Endothelial cell of umbilical vein (primary cell): ENCODE data around the gene RXFP1. TPM values are rescaled to one million over a fixed set of nuclear protein-coding genes. Genes with fewer than 3 reads are reported as not detected.

Experiments
- BruUV-seq: library from RNA; stranded (reverse); fragments of 400-500 nt; replicated peaks from 2 replicates; lab custom pipeline; 2021; lab: Mats Ljungman, UMichigan
- CTCF ChIA-PET: fragments of 300-600, 350-600 bp; sonication (Branson Sonifier 250); formaldehyde crosslinking; loops from one replicate; lab custom pipeline; 2021; ENCODE audit warnings: antibody characterized with exemption, inconsistent platforms; lab: Charles Lee
- POLR2A ChIA-PET: fragments of 300-600, 350-600 bp; sonication (Branson Sonifier 250); formaldehyde crosslinking; loops from one replicate; lab custom pipeline; 2021; ENCODE audit warnings: antibody characterized with exemption, inconsistent platforms; lab: Charles Lee
- DNase-seq: peaks from one replicate; pipeline ENCODE4 v3.0.0-alpha.2; 2011; ENCODE audit warnings: low read depth, low spot score
- FAIRE-seq: peaks from 2 replicates; lab custom pipeline; 2011; peaks lifted over from hg19 to GRCh38; lab: Jason Lieb, UNC
- H2AFZ ChIP-seq: 2 replicates; pipeline ENCODE4 v1.6.0; 2012; ENCODE audit warnings: low read depth, low read length, control low read depth, inconsistent platforms
- H3K27ac ChIP-seq: 2 replicates; pipeline ENCODE4 v1.5.1; 2011; ENCODE audit warnings: low read depth, mild to moderate bottlenecking, control low read depth, low read length, moderate library complexity; ENCODE audit not compliant: insufficient read depth
- H3K27me3 ChIP-seq, 2 experiments: 2 replicates each; pipeline versions ENCODE4 v1.6.0 to v1.6.1; 2011; ENCODE audit warnings: low read length in 2 of 2, mixed read lengths in 1 of 2; ENCODE audit not compliant: control insufficient read depth in 2 of 2, insufficient read depth in 2 of 2
- H3K36me3 ChIP-seq, 2 experiments: 2 replicates in 1 of 2; 3 replicates in 1 of 2; pipeline ENCODE4 v1.5.1; 2011; ENCODE audit warnings: low read length in 2 of 2, mild to moderate bottlenecking in 1 of 2, moderate library complexity in 1 of 2; ENCODE audit not compliant: control insufficient read depth in 2 of 2, insufficient read depth in 2 of 2; ENCODE audit errors: extremely low read depth in 1 of 2
- H3K4me1 ChIP-seq: 3 replicates; pipeline ENCODE4 v1.5.1; 2011; ENCODE audit warnings: mild to moderate bottlenecking, low read length; ENCODE audit not compliant: control insufficient read depth, insufficient read depth; ENCODE audit errors: extremely low read depth
- H3K4me2 ChIP-seq: 2 replicates; pipeline ENCODE4 v1.6.1; 2011; ENCODE audit warnings: low read length, control low read depth, mixed read lengths; ENCODE audit not compliant: insufficient read depth
- H3K4me3 ChIP-seq, 3 experiments: fragments of 200-600 bp in 1 of 3; sonication (generic), shearing (Covaris generic) in 1 of 3; replicated peaks in 1 of 3; 2 replicates each; pipeline ENCODE4 v1.5.1; 2011 to 2016; ENCODE audit warnings: control low read depth in 3 of 3, low read length in 3 of 3, mild to moderate bottlenecking in 2 of 3, inconsistent platforms in 1 of 3, low read depth in 1 of 3, moderate library complexity in 1 of 3; ENCODE audit not compliant: insufficient read depth in 1 of 3
- H3K79me2 ChIP-seq: 2 replicates; pipeline ENCODE4 v1.6.0; 2012; ENCODE audit warnings: low read length, inconsistent platforms; ENCODE audit not compliant: control insufficient read depth, insufficient read depth
- H3K9ac ChIP-seq: replicated peaks from 2 replicates; pipeline ENCODE3; 2011; ENCODE audit warnings: low read length, control low read depth; ENCODE audit not compliant: insufficient read depth; ENCODE audit errors: extremely low read depth
- H3K9me1 ChIP-seq: replicated peaks from 3 replicates; pipeline ENCODE4 v1.6.0; 2011; ENCODE audit warnings: mild to moderate bottlenecking, low read length; ENCODE audit not compliant: control insufficient read depth, insufficient read depth; ENCODE audit errors: extremely low read depth
- H3K9me3 ChIP-seq: replicated peaks from 2 replicates; pipeline ENCODE4 v1.5.1; 2012; ENCODE audit warnings: low read length, inconsistent platforms; ENCODE audit not compliant: control insufficient read depth, insufficient read depth
- H4K20me1 ChIP-seq: replicated peaks from 2 replicates; pipeline ENCODE3; 2011; ENCODE audit warnings: mild to moderate bottlenecking, low read length; ENCODE audit not compliant: control insufficient read depth, insufficient read depth; ENCODE audit errors: extremely low read depth
- CTCF ChIP-seq, 2 donors: IDR thresholded peaks; 1 replicate in 1 of 2; 2 replicates in 1 of 2; pipeline ENCODE4 v1.5.1; 2011; ENCODE audit warnings: low read length in 2 of 2, mild to moderate bottlenecking in 2 of 2, moderate library complexity in 2 of 2, control low read depth in 1 of 2, inconsistent platforms in 1 of 2, low read depth in 1 of 2; ENCODE audit not compliant: insufficient read depth in 1 of 2; ENCODE audit errors: extremely low read depth in 1 of 2
- EZH2 ChIP-seq: IDR thresholded peaks from 2 replicates; pipeline ENCODE4 v1.6.1; 2012; ENCODE audit warnings: borderline replicate concordance, low read depth, mild to moderate bottlenecking, moderate library complexity, low read length, inconsistent platforms; ENCODE audit not compliant: severe bottlenecking
- FOS ChIP-seq: IDR thresholded peaks from 2 replicates; pipeline ENCODE4 v1.6.1; 2011; ENCODE audit warnings: mild to moderate bottlenecking, low read length, moderate library complexity, borderline replicate concordance; ENCODE audit not compliant: insufficient read depth
- GATA2 ChIP-seq: IDR thresholded peaks from 2 replicates; pipeline ENCODE4 v1.7.0; 2011; ENCODE audit warnings: low read depth, mild to moderate bottlenecking, moderate library complexity, mixed read lengths, low read length; ENCODE audit not compliant: insufficient read length, insufficient read depth
- JUN ChIP-seq: IDR thresholded peaks from 2 replicates; pipeline ENCODE4 v1.6.1; 2011; ENCODE audit warnings: borderline replicate concordance, low read depth; ENCODE audit not compliant: insufficient read length, insufficient read depth
- MAX ChIP-seq: IDR thresholded peaks from 2 replicates; pipeline ENCODE4 v1.6.1; 2011; ENCODE audit not compliant: insufficient read depth, insufficient read length
- MYC ChIP-seq: IDR thresholded peaks from one replicate; pipeline ENCODE4 v1.6.1; 2011; ENCODE audit warnings: mild to moderate bottlenecking, low read depth, low read length
- POLR2A ChIP-seq: IDR thresholded peaks from 2 replicates; pipeline ENCODE4 v1.6.1; 2012; ENCODE audit warnings: low read depth, mild to moderate bottlenecking, control low read depth, low read length
- POLR2AphosphoS5 ChIP-seq: IDR thresholded peaks from 2 replicates; pipeline ENCODE4 v1.6.1; 2012; ENCODE audit warnings: low read depth, mild to moderate bottlenecking, control low read depth, low read length, moderate library complexity; ENCODE audit not compliant: insufficient read depth
- dilution Hi-C: fragments of 300-500 bp; cut with MboI; formaldehyde crosslinking; loops from one replicate; pipeline ENCODE4 v1.15.0; 2019; ENCODE audit warnings: low sequenced_read_pairs; ENCODE audit not compliant: extremely low pct_ligation_motif_present
- intact Hi-C: fragments of 100-400 bp; cut with micrococcal nuclease; formaldehyde crosslinking; loops from one replicate; pipeline ENCODE4 v1.10.0; 2022
- polyA plus RNA-seq, 4 experiments: library from polyadenylated mRNA; depleted of rRNA in 3 of 4; stranded (reverse) in 3 of 4; unstranded in 1 of 4; fragments of >200 nt; gene quantifications; 2 replicates each; pipeline versions ENCODE4 v1.2.1 to v1.2.3, GENCODE V29; 2011 to 2012; ENCODE audit warnings: missing spikeins in 1 of 4
- total RNA-seq: library from RNA; stranded (reverse); gene quantifications from 2 replicates; pipeline ENCODE4 v1.2.3, GENCODE V29; 2021

Gene RXFP1
- total and polyA plus RNA-seq, 2 donors (not counting 3 experiments of a cell fraction or from before 2014, with no cell fraction given), result not detected

GRCh38 chr4:158666892-158667291, 145.2 kb downstream of the RXFP1 start:
- Histone ChIP-seq H3K4me2 (no peak overlapping the region), H3K9me1 (no peaks in the 10 kb centered on the region), H3K4me3 (no peak overlapping the region), H3K79me2 (peaks cover 27% of the 10 kb centered on the region), H3K4me1 (peaks cover 7% of the 10 kb centered on the region), H3K36me3 (peaks cover 0 to 3% of the 10 kb centered on the region in 2 experiments), H3K9ac (no peak overlapping the region), H3K27me3 (no peaks in the 10 kb centered on the region), H4K20me1 (peaks cover 2% of the 10 kb centered on the region), H3K9me3 (no peaks in the 10 kb centered on the region), H3K27ac (no peak overlapping the region), H2AFZ (no peak overlapping the region)
- no TSS peak for BruUV-seq
- dilution Hi-C loops, result no loop called here
- intact Hi-C loops, result no loop called here
- TF ChIP-seq FOS (no peak), EZH2 (no peak), POLR2AphosphoS5 (no peak), POLR2A (no peak), MYC (no peak), CTCF (IDR thresholded peaks at IDR 0.05; ENCODE audit: extremely low read depth in 1 of 2, insufficient read depth in 1 of 2, low read depth in 1 of 2, low read length in 2 of 2) (no peak), GATA2 (no peak), JUN (no peak), MAX (no peak)
- FAIRE-seq (no peak), DNase-seq (no peak)
- POLR2A ChIA-PET, result interaction anchor here (0.6 kb wide), 1 partner anchor 21 kb away, joined by 3 read pairs; no protein-coding TSS in a partner anchor
- CTCF ChIA-PET, result interaction anchor here (1.1 kb wide), 1 partner anchor 28 kb away, joined by 3 read pairs; no protein-coding TSS in a partner anchor
